Caco-2 (cell line): ENCODE measurements around the gene PAPOLB. TPM values are rescaled to one million over a fixed set of nuclear protein-coding genes. Genes with fewer than 3 reads are reported as not detected.

Source experiments
- BruUV-seq: library from RNA; stranded (reverse); fragments of 400-500 nt; replicated peaks from 2 replicates; lab custom pipeline; 2021; lab: Mats Ljungman, UMichigan
- CTCF ChIA-PET: fragments of 300-600 bp; sonication (Branson Sonifier 250); formaldehyde crosslinking; loops from one replicate; lab custom pipeline; 2022; ENCODE audit warnings: antibody characterized with exemption; lab: Charles Lee
- POLR2A ChIA-PET: fragments of 300-600 bp; sonication (Branson Sonifier 250); formaldehyde crosslinking; loops from one replicate; lab custom pipeline; 2022; ENCODE audit warnings: antibody characterized with exemption; lab: Charles Lee
- DNase-seq, 2 experiments: peaks; one replicate each; pipeline versions ENCODE4 v3.0.0 to v3.0.0-alpha.2; 2020 to 2022
- H3K27me3 ChIP-seq: replicated peaks from 2 replicates; pipeline ENCODE4 v1.6.0; 2011; ENCODE audit warnings: low read length; ENCODE audit not compliant: control insufficient read depth, insufficient read depth
- H3K36me3 ChIP-seq: 2 replicates; pipeline ENCODE4 v1.5.1; 2011; ENCODE audit warnings: low read length; ENCODE audit not compliant: control insufficient read depth, insufficient read depth
- H3K4me1 ChIP-seq: fragments of 250-450 bp; sonication (Bioruptor Pico); 2 replicates; pipeline ENCODE4 v1.5.1; 2020; ENCODE audit warnings: mild to moderate bottlenecking
- H3K4me3 ChIP-seq: 2 replicates; pipeline ENCODE4 v1.5.1; 2011; ENCODE audit warnings: low read depth, mild to moderate bottlenecking, control low read depth, low read length
- H3K9me3 ChIP-seq: fragments of 250-450 bp; sonication (Bioruptor Pico); 2 replicates; pipeline ENCODE4 v1.5.1; 2020; ENCODE audit warnings: mild to moderate bottlenecking, moderate library complexity
- H3K27ac Mint-ChIP-seq: one replicate; pipeline ENCODE4 v1.8.0; 2022; ENCODE audit warnings: mixed read lengths; ENCODE audit not compliant: unreplicated experiment
- H3K27me3 Mint-ChIP-seq: one replicate; pipeline ENCODE4 v1.8.0; 2022; ENCODE audit warnings: mixed read lengths; ENCODE audit not compliant: insufficient read depth, unreplicated experiment
- H3K36me3 Mint-ChIP-seq: one replicate; pipeline ENCODE4 v1.8.0; 2022; ENCODE audit warnings: mild to moderate bottlenecking, mixed read lengths; ENCODE audit not compliant: insufficient read depth, unreplicated experiment
- H3K4me1 Mint-ChIP-seq: one replicate; pipeline ENCODE4 v1.8.0; 2022; ENCODE audit warnings: low read depth, mixed read lengths; ENCODE audit not compliant: unreplicated experiment
- H3K4me3 Mint-ChIP-seq: one replicate; pipeline ENCODE4 v1.8.0; 2022; ENCODE audit warnings: mild to moderate bottlenecking, moderate library complexity, mixed read lengths; ENCODE audit not compliant: unreplicated experiment
- H3K9me3 Mint-ChIP-seq: one replicate; pipeline ENCODE4 v1.8.0; 2022; ENCODE audit warnings: mixed read lengths; ENCODE audit not compliant: unreplicated experiment
- intact Hi-C: fragments of 100-400 bp; cut with micrococcal nuclease; formaldehyde crosslinking; loops from one replicate; pipeline ENCODE4 v1.10.0; 2022; ENCODE audit not compliant: unreplicated experiment
- total RNA-seq: library from RNA; stranded (reverse); gene quantifications from 2 replicates; pipeline ENCODE4 v1.2.3, GENCODE V29; 2022
- TF ChIP-seq, protein P1 (sequence below), 2 experiments: fragments of 200-600 bp in 1 of 2; IDR thresholded peaks; 1 replicate in 1 of 2; 2 replicates in 1 of 2; pipeline versions ENCODE4 v1.5.1 to v1.8.0; 2011 to 2022; ENCODE audit warnings: antibody characterized with exemption in 1 of 2, control low read depth in 1 of 2, inconsistent platforms in 1 of 2, low read depth in 1 of 2, low read length in 1 of 2, mild to moderate bottlenecking in 1 of 2, moderate library complexity in 1 of 2; ENCODE audit not compliant: insufficient read depth in 1 of 2, severe bottlenecking in 1 of 2, unreplicated experiment in 1 of 2

Gene PAPOLB
- total RNA-seq, 1 experiment from 2014 or later: not detected

GRCh38 chr7:4820405-4820966 lies 41.3 kb downstream of the PAPOLB start:
- Histone ChIP-seq H3K36me3 (no peaks in the 10 kb centered on the region), H3K4me3 (no peak overlapping the region), H3K9me3 (no peaks in the 10 kb centered on the region), H3K4me1 (no peaks in the 10 kb centered on the region), H3K27me3 (no peaks in the 10 kb centered on the region; the same call in 1 of the 2 replicates)
- no peak overlapping the region for H3K4me3 Mint-ChIP-seq
- no peaks in the 10 kb centered on the region for H3K9me3 Mint-ChIP-seq
- H3K4me1 Mint-ChIP-seq: no peaks in the 10 kb centered on the region
- no TSS peak for BruUV-seq
- H3K27me3 Mint-ChIP-seq: peaks cover 14% of the 10 kb centered on the region
- intact Hi-C loops: no loop called here
- no peak for DNase-seq
- no peak overlapping the region for H3K27ac Mint-ChIP-seq
- no peaks in the 10 kb centered on the region for H3K36me3 Mint-ChIP-seq
- POLR2A ChIA-PET: no interaction called here
- CTCF ChIA-PET: no interaction called here
- TF ChIP-seq, protein P1, sequence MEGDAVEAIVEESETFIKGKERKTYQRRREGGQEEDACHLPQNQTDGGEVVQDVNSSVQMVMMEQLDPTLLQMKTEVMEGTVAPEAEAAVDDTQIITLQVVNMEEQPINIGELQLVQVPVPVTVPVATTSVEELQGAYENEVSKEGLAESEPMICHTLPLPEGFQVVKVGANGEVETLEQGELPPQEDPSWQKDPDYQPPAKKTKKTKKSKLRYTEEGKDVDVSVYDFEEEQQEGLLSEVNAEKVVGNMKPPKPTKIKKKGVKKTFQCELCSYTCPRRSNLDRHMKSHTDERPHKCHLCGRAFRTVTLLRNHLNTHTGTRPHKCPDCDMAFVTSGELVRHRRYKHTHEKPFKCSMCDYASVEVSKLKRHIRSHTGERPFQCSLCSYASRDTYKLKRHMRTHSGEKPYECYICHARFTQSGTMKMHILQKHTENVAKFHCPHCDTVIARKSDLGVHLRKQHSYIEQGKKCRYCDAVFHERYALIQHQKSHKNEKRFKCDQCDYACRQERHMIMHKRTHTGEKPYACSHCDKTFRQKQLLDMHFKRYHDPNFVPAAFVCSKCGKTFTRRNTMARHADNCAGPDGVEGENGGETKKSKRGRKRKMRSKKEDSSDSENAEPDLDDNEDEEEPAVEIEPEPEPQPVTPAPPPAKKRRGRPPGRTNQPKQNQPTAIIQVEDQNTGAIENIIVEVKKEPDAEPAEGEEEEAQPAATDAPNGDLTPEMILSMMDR (IDR thresholded peaks at IDR 0.05; ENCODE audit: insufficient read depth in 1 of 2, low read depth in 1 of 2, low read length in 1 of 2, severe bottlenecking in 1 of 2, unreplicated experiment in 1 of 2): no peak

- DNase-seq: no peak
- Mint-ChIP-seq H3K9me3 (no peaks in the 10 kb centered on the region), H3K36me3 (no peaks in the 10 kb centered on the region), H3K4me1 (no peaks in the 10 kb centered on the region), H3K4me3 (no peak overlapping the region), H3K27ac (no peak overlapping the region), H3K27me3 (peaks cover 14% of the 10 kb centered on the region)
- TF ChIP-seq, protein P1 (IDR thresholded peaks at IDR 0.05; ENCODE audit: insufficient read depth in 1 of 2, low read depth in 1 of 2, low read length in 1 of 2, severe bottlenecking in 1 of 2, unreplicated experiment in 1 of 2): no peak
- BruUV-seq: no TSS peak
- ChIA-PET POLR2A (no interaction called here), CTCF (no interaction called here)
- H3K36me3 ChIP-seq: no peaks in the 10 kb centered on the region
- H3K27me3 ChIP-seq: no peaks in the 10 kb centered on the region; the same call in 1 of the 2 replicates
- no peak overlapping the region for H3K4me3 ChIP-seq
- H3K4me1 ChIP-seq: no peaks in the 10 kb centered on the region
- H3K9me3 ChIP-seq: no peaks in the 10 kb centered on the region
- intact Hi-C loops: no loop called here
Measured at GRCh38 chr7:4819560-4820404, 42.0 kb downstream of the PAPOLB start.

GRCh38 chr7:4818000-4818794 lies 43.6 kb downstream of the PAPOLB start:
- TF ChIP-seq, protein P1 (IDR thresholded peaks at IDR 0.05; ENCODE audit: insufficient read depth in 1 of 2, low read depth in 1 of 2, low read length in 1 of 2, severe bottlenecking in 1 of 2, unreplicated experiment in 1 of 2): no peak
- Histone ChIP-seq H3K4me3 (no peak overlapping the region), H3K27me3 (no peaks in the 10 kb centered on the region; the same call in 1 of the 2 replicates), H3K36me3 (no peaks in the 10 kb centered on the region), H3K4me1 (no peaks in the 10 kb centered on the region), H3K9me3 (no peaks in the 10 kb centered on the region)
- intact Hi-C loops: no loop called here
- ChIA-PET POLR2A (no interaction called here), CTCF (interaction anchor here (0.6 to 1.4 kb wide), 2 partner anchors 12 to 13 kb away, joined by 3 to 4 read pairs; no protein-coding TSS in a partner anchor)
- H3K27ac Mint-ChIP-seq: no peak overlapping the region
- H3K4me1 Mint-ChIP-seq: no peaks in the 10 kb centered on the region
- no peaks in the 10 kb centered on the region for H3K36me3 Mint-ChIP-seq
- H3K27me3 Mint-ChIP-seq: peaks cover 20% of the 10 kb centered on the region
- no peak overlapping the region for H3K4me3 Mint-ChIP-seq
- H3K9me3 Mint-ChIP-seq: peaks cover 2% of the 10 kb centered on the region
- DNase-seq: no peak
- BruUV-seq: no TSS peak
